ENCODE measurements around the gene ZRANB3.

GRCh38 chr2:135202751-135203150, 328.3 kb downstream of the ZRANB3 start:
- TF ChIP-seq CTCF (conservative IDR thresholded peaks at IDR 0.05; ENCODE audit: low read length) (no peak), EZH2phosphoT487 (IDR thresholded peaks at IDR 0.05; ENCODE audit: borderline replicate concordance) (no peak)
